ENCODE measurements around the gene TFB2M.

TFB2M gene

DNA sequence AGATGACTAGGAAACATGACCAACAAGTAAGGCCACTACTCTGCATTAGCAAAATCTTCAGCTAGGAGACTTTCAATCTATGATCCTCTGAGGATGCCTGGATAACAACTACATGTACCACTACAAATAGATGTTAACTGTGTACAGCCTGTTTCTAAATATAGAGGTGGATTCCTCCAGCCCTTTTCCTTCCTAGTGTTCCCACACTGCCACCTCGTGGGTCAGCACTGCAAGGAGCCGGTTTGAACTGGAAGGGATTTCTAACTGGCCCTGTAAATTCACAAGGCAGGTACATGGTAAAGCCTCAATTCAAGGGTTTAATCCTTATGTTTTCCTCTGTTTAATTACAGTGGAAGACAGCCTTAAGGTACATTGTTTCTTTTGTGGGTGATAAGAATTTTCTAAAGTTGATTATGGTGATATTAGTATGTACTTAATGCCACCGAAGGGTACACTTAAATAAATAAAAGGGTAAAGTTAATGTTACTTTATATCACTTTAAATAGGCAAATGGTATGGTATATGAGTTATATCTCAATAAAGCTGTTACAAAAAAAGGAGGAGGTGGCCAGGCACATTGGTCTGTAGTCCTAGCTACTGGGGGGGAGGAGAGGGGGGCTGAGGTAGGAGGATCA is 73.3 kb downstream of the TFB2M start:
- H3K4me3 ChIP-seq (ENCODE audit: low read depth, low read length), result no peak overlapping the region
- DNase-seq (ENCODE audit: low read depth), result peak; percentile 57
- TF ChIP-seq, protein P1, sequence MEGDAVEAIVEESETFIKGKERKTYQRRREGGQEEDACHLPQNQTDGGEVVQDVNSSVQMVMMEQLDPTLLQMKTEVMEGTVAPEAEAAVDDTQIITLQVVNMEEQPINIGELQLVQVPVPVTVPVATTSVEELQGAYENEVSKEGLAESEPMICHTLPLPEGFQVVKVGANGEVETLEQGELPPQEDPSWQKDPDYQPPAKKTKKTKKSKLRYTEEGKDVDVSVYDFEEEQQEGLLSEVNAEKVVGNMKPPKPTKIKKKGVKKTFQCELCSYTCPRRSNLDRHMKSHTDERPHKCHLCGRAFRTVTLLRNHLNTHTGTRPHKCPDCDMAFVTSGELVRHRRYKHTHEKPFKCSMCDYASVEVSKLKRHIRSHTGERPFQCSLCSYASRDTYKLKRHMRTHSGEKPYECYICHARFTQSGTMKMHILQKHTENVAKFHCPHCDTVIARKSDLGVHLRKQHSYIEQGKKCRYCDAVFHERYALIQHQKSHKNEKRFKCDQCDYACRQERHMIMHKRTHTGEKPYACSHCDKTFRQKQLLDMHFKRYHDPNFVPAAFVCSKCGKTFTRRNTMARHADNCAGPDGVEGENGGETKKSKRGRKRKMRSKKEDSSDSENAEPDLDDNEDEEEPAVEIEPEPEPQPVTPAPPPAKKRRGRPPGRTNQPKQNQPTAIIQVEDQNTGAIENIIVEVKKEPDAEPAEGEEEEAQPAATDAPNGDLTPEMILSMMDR (IDR thresholded peaks at IDR 0.05; ENCODE audit: control insufficient read depth, extremely low read depth, insufficient read depth), result peak; percentile 95

GRCh38 chr1:246491551-246492053 is 74.5 kb downstream of the TFB2M start:
- TF ChIP-seq, protein P1 (IDR thresholded peaks at IDR 0.05; ENCODE audit: control insufficient read depth, extremely low read depth, insufficient read depth), result no peak
- H3K4me3 ChIP-seq (ENCODE audit: low read depth, low read length), result no peak overlapping the region
- no peak for DNase-seq (ENCODE audit: low read depth)
